ENCODE data around the gene HELB.

Gene HELB

GRCh38 chr12:66269142-66269541 lies 33.2 kb upstream of the HELB start:
- ATAC-seq, result no peak
- no peak for TF ChIP-seq ZNF565 (CRISPR knock-in tag; conservative IDR thresholded peaks at IDR 0.05; ENCODE audit: low read depth)

DNA sequence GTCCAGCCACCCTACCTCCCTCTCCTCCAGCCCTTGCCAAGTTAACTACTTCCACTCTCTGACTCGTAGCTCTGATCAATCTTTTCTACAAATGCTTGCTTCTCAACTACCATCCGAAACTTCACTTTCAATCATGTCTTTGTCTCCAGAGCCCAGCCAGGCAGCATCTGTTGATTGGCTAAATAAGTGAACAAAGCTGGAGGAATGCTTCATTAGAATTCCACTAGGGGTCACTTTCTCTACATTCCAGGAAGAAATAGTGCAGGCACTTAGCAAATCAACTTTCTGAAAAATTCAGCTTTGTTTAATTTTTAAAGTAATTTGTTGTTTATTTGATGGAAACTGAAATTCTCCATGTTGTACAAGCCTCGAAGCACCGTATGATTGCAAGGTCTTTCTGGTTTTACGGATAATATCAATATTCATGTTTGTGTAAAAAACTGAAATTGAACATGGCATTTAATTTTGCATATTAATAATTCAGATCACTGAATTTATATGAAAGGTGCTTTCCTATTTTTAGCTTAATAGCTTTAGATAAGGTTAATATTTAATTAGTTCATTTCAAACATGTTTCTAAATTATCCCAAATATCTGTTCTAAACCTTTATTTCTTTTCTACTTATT lies 32.4 kb upstream of the HELB start:
- peak; percentile 90 for ATAC-seq

GRCh38 chr12:66270613-66271012 lies 31.7 kb upstream of the HELB start:
- TF ChIP-seq TCF4 (CRISPR knock-in tag; IDR thresholded peaks at IDR 0.05; ENCODE audit: borderline replicate concordance) (no peak), CSRNP3 (CRISPR knock-in tag; IDR thresholded peaks at IDR 0.05) (no peak), OSR1 (CRISPR knock-in tag; IDR thresholded peaks at IDR 0.05) (no peak), ZNF565 (CRISPR knock-in tag; conservative IDR thresholded peaks at IDR 0.05; ENCODE audit: low read depth) (no peak), ARNTL (CRISPR knock-in tag; IDR thresholded peaks at IDR 0.05; ENCODE audit: borderline replicate concordance, low read depth) (no peak), BACH2 (CRISPR knock-in tag; IDR thresholded peaks at IDR 0.05; ENCODE audit: borderline replicate concordance) (no peak), POU6F1 (CRISPR knock-in tag; IDR thresholded peaks at IDR 0.05; ENCODE audit: borderline replicate concordance, low read depth) (no peak)
- no peak for ATAC-seq

More for the DNA sequence above, 32.4 kb upstream of the HELB start:
- TF ChIP-seq ARNTL (CRISPR knock-in tag; IDR thresholded peaks at IDR 0.05; ENCODE audit: borderline replicate concordance, low read depth) (no peak), GLIS3 (CRISPR knock-in tag; IDR thresholded peaks at IDR 0.05) (no peak), ZNF565 (CRISPR knock-in tag; conservative IDR thresholded peaks at IDR 0.05; ENCODE audit: low read depth) (no peak), TCF4 (CRISPR knock-in tag; IDR thresholded peaks at IDR 0.05; ENCODE audit: borderline replicate concordance) (no peak)

DNA sequence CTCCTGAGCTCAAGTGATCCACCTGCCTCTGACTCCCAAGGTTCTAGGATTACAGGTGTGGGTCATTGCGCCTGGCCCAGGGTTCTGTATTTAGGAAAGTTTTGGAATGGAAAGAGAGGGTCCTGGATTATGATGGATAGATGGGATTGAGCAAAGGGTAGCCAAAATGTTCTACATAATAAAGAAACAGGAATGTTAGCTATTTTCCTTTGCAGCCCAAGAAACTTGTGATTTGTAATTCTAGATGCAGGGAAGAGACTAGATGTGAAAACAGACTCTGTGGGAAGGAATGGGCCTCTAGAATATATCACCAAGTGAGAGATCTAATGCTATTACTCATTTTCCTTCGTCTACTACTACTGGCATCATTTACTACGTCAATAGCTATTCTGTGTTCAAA lies 29.6 kb upstream of the HELB start:
- no peak for ATAC-seq
- TF ChIP-seq TCF4 (CRISPR knock-in tag; IDR thresholded peaks at IDR 0.05; ENCODE audit: borderline replicate concordance) (no peak), BACH2 (CRISPR knock-in tag; IDR thresholded peaks at IDR 0.05; ENCODE audit: borderline replicate concordance) (no peak), ISL1 (CRISPR knock-in tag; IDR thresholded peaks at IDR 0.05) (no peak), ZC3H10 (CRISPR knock-in tag; IDR thresholded peaks at IDR 0.05) (no peak), ZNF8 (CRISPR knock-in tag; IDR thresholded peaks at IDR 0.05) (no peak), GLIS3 (CRISPR knock-in tag; IDR thresholded peaks at IDR 0.05) (no peak), CSRNP3 (CRISPR knock-in tag; IDR thresholded peaks at IDR 0.05) (no peak), ZFP30 (CRISPR knock-in tag; IDR thresholded peaks at IDR 0.05) (no peak), CREB5 (CRISPR knock-in tag; IDR thresholded peaks at IDR 0.05; ENCODE audit: low read depth) (no peak), SNAI2 (CRISPR knock-in tag; IDR thresholded peaks at IDR 0.05) (no peak), ESRRG (CRISPR knock-in tag; IDR thresholded peaks at IDR 0.05) (no peak), ZNF70 (CRISPR knock-in tag; IDR thresholded peaks at IDR 0.05) (no peak), PPARA (CRISPR knock-in tag; IDR thresholded peaks at IDR 0.05; ENCODE audit: borderline replicate concordance) (no peak), TSHZ2 (CRISPR knock-in tag; IDR thresholded peaks at IDR 0.05) (no peak), ARNTL (CRISPR knock-in tag; IDR thresholded peaks at IDR 0.05; ENCODE audit: borderline replicate concordance, low read depth) (no peak), POU6F1 (CRISPR knock-in tag; IDR thresholded peaks at IDR 0.05; ENCODE audit: borderline replicate concordance, low read depth) (no peak), CSDC2 (CRISPR knock-in tag; IDR thresholded peaks at IDR 0.05) (no peak)

Measured in SK-N-SH treated with all-trans-retinoic acid at 6 μM for 48 hours (cell line).